ENCODE results near the gene SCARB2. TPM values are rescaled to one million over a fixed set of nuclear protein-coding genes. Genes with fewer than 3 reads are reported as not detected.

SCARB2 gene
- total RNA-seq, 1 experiment from 2014 or later = 37.6 TPM

DNA sequence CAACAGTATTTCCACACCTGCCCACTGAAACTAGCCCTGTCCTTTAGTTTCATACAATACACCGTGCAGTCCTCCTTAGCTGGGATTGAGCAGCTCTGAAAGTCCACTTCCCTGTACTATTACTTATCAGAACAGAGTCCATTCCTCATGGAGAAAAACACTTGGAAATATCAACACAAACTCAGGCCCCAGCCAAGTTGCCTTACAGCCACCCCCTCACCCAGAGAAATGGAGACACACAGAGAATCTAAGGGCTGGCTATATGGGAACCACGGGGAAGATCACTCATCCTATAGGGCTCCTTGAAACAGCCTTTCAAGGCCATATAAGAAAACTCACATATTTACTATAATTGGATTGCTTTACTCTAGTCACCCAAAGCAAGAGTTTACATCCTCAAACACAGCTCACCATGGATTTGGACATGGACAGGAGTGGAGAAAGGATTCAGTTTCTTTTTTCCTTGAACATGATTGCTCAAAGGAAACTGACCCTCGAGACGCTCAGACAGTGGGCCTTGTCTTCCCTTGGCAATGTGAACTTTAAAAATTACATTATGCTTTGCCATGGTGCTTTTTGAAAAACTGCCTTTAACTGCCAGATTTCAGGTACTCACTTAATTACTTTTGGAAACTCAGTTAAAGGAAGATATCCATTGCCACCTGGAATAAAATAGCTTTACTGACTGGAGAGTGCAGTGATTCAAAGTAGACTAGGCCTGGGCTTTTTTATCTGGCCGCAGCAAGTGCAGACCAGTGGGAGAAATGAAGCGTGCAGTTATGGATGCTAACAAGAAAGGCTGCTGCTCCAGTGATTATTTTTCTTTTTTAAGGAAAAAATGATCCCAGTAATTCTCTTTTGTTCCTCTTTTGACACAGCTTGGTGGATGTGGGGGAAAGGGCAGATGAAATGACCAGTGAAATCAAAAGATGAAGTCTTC, 1.6 kb downstream of the SCARB2 start:
- peak overlapping the region; percentile 83; the same call in 1 of the 2 replicates for H2AFZ ChIP-seq
- intact Hi-C loops (cut with micrococcal nuclease; ENCODE audit: unreplicated experiment) = loop anchor here (2.0 kb wide), 1 partner anchor 95 kb away; the partner anchor contains the start of gene STBD1
- POLR2A ChIA-PET (ENCODE audit: unreplicated experiment) = interaction anchor here (0.6 kb wide), 1 partner anchor 166 kb away, joined by 9 read pairs; no protein-coding TSS in a partner anchor

DNA sequence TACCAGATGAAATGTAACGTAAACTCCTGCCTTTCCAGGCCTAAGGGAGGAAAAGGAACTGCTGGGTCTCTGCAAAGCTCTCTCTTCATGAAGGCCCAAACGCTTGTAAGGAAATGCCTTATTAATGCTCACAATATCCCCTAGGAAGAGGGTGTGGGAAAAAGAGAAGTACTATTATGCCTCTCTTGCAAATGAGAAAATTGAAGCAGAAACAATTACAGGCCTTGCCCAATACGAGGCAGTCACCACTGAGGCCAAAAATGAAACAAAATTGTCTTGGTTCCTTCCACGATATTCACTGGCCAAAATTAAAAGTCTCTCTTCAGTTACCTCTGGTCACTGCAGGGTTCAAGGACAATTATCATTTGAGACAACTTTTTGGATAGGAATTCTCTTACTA, 3.2 kb downstream of the SCARB2 start:
- Histone ChIP-seq H3K27me3 (ENCODE audit: insufficient read depth, low read depth) (no peaks in the 10 kb centered on the region), H3K4me1 (replicated peaks; ENCODE audit: insufficient read depth) (peaks cover 37% of the 10 kb centered on the region), H3K9me3 (ENCODE audit: insufficient read depth, low read depth) (no peaks in the 10 kb centered on the region), H3K36me3 (ENCODE audit: low read depth) (0 out of 2 replicates have a peak, but pooled peaks cover 11% of the 10 kb centered on the region), H4K20me1 (ENCODE audit: insufficient read depth) (no peaks in the 10 kb centered on the region), H2AFZ (no peak overlapping the region), H3K9me2 (ENCODE audit: insufficient read depth) (no peaks in the 10 kb centered on the region), H3K27ac (no peak overlapping the region), H3F3A (ENCODE audit: insufficient read depth, low read depth) (peaks cover 21% of the 10 kb centered on the region; the same call in 1 of the 2 replicates), H3K79me2 (ENCODE audit: low read depth) (peaks cover 71% of the 10 kb centered on the region), H3K4me3 (no peak overlapping the region), H3K4me2 (no peak overlapping the region)
- ChIA-PET CTCF (no interaction called here), POLR2A (ENCODE audit: unreplicated experiment) (no interaction called here)
- intact Hi-C loops (cut with micrococcal nuclease; ENCODE audit: unreplicated experiment) = no loop called here
- BruUV-seq (replicated peaks) = no TSS peak
- TF ChIP-seq EZH2 (IDR thresholded peaks at IDR 0.05; ENCODE audit: low read depth) (no peak), CTCF (conservative IDR thresholded peaks at IDR 0.05) (no peak)
- DNase-seq = no peak

More for the DNA sequence above, 1.6 kb downstream of the SCARB2 start:
- H3K27me3 ChIP-seq (ENCODE audit: insufficient read depth, low read depth) = no peaks in the 10 kb centered on the region
- no peaks in the 10 kb centered on the region for H3K9me2 ChIP-seq (ENCODE audit: insufficient read depth)
- H3K4me2 ChIP-seq = peak overlapping the region; percentile 90
- peaks cover 21% of the 10 kb centered on the region; the same call in 1 of the 2 replicates for H3F3A ChIP-seq (ENCODE audit: insufficient read depth, low read depth)
- H3K36me3 ChIP-seq (ENCODE audit: low read depth) = 0 out of 2 replicates have a peak, but pooled peaks cover 11% of the 10 kb centered on the region
- no peak for DNase-seq
- no peaks in the 10 kb centered on the region for H4K20me1 ChIP-seq (ENCODE audit: insufficient read depth)
- BruUV-seq (replicated peaks) = no TSS peak
- H3K79me2 ChIP-seq (ENCODE audit: low read depth) = peaks cover 58% of the 10 kb centered on the region
- H3K4me1 ChIP-seq (replicated peaks; ENCODE audit: insufficient read depth) = peaks cover 50% of the 10 kb centered on the region
- H3K9me3 ChIP-seq (ENCODE audit: insufficient read depth, low read depth) = no peaks in the 10 kb centered on the region
- TF ChIP-seq CTCF (conservative IDR thresholded peaks at IDR 0.05) (no peak), EZH2 (IDR thresholded peaks at IDR 0.05; ENCODE audit: low read depth) (no peak)
- CTCF ChIA-PET = no interaction called here
- H3K27ac ChIP-seq = 0 out of 2 replicates have a peak overlapping the region, but pooled peaks have one; percentile 89
- H3K4me3 ChIP-seq = peak overlapping the region; percentile 81

GRCh38 chr4:76209881-76210280, 3.7 kb downstream of the SCARB2 start:
- H3K79me2 ChIP-seq (ENCODE audit: low read depth) = peaks cover 74% of the 10 kb centered on the region
- H3K9me3 ChIP-seq (ENCODE audit: insufficient read depth, low read depth) = no peaks in the 10 kb centered on the region
- no peak for TF ChIP-seq EZH2 (IDR thresholded peaks at IDR 0.05; ENCODE audit: low read depth)
- no peak for TF ChIP-seq CTCF (conservative IDR thresholded peaks at IDR 0.05)
- H3F3A ChIP-seq (ENCODE audit: insufficient read depth, low read depth) = peaks cover 16% of the 10 kb centered on the region; the same call in 1 of the 2 replicates
- 0 out of 2 replicates have a peak, but pooled peaks cover 11% of the 10 kb centered on the region for H3K36me3 ChIP-seq (ENCODE audit: low read depth)
- H3K27ac ChIP-seq = no peak overlapping the region
- H3K9me2 ChIP-seq (ENCODE audit: insufficient read depth) = no peaks in the 10 kb centered on the region
- no TSS peak for BruUV-seq (replicated peaks)
- H3K4me3 ChIP-seq = no peak overlapping the region
- H3K4me2 ChIP-seq = no peak overlapping the region
- POLR2A ChIA-PET (ENCODE audit: unreplicated experiment) = no interaction called here
- no peak for DNase-seq
- H3K27me3 ChIP-seq (ENCODE audit: insufficient read depth, low read depth) = no peaks in the 10 kb centered on the region
- no peaks in the 10 kb centered on the region for H4K20me1 ChIP-seq (ENCODE audit: insufficient read depth)
- CTCF ChIA-PET = no interaction called here
- intact Hi-C loops (cut with micrococcal nuclease; ENCODE audit: unreplicated experiment) = no loop called here
- H2AFZ ChIP-seq = no peak overlapping the region
- peaks cover 32% of the 10 kb centered on the region for H3K4me1 ChIP-seq (replicated peaks; ENCODE audit: insufficient read depth)

All from PC-9 (cell line).